LNCAP (cell line): ENCODE results near the gene ZCCHC24.

Experiments
- TF ChIP-seq, protein P1 (sequence below): fragments of 450-650 bp; IDR thresholded peaks from 2 replicates; pipeline ENCODE4 v1.5.1; 2017; ENCODE audit warnings: mild to moderate bottlenecking

Gene ZCCHC24

DNA sequence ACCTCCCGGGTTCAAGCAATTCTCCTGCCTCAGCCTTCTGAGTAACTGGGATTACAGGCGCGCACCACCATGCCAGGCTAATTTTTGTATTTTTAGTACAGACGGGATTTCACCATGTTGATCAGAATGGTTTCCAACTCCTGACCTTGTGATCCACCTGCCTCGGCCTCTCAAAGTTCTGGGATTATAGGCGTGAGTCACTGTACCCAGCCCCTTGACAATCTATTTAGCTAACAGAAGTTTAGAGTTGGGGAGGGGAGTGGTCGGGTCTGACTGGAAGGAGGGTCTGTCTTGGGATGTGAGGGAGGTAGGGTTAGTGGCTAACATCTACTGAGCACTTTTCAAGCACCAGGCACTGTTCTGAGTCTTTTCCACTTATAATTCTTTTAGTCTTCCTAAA lies 27.0 kb upstream of the ZCCHC24 start:
- TF ChIP-seq, protein P1, sequence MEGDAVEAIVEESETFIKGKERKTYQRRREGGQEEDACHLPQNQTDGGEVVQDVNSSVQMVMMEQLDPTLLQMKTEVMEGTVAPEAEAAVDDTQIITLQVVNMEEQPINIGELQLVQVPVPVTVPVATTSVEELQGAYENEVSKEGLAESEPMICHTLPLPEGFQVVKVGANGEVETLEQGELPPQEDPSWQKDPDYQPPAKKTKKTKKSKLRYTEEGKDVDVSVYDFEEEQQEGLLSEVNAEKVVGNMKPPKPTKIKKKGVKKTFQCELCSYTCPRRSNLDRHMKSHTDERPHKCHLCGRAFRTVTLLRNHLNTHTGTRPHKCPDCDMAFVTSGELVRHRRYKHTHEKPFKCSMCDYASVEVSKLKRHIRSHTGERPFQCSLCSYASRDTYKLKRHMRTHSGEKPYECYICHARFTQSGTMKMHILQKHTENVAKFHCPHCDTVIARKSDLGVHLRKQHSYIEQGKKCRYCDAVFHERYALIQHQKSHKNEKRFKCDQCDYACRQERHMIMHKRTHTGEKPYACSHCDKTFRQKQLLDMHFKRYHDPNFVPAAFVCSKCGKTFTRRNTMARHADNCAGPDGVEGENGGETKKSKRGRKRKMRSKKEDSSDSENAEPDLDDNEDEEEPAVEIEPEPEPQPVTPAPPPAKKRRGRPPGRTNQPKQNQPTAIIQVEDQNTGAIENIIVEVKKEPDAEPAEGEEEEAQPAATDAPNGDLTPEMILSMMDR, result no peak

DNA sequence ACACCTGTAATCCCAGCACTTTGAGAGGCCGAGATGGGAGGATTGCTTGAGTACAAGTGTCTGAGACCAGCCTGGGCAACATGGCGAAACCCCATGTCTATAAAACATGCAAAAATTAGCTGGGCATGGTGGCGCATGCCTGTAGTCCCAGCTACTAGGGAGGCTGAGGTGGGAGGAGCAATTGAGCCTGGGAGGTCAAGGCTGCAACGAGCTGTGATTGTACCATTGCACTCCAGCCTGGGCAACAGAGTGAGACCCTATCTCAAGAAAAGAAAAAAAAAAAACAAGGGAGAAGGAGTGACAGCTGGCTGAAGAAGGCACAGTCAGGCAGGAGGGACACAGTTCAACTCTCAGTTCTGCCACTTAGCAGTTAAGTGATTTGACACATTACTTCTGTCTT lies 26.4 kb upstream of the ZCCHC24 start:
- TF ChIP-seq, protein P1, result no peak

- TF ChIP-seq, protein P1, result no peak
Measured at GRCh38 chr10:79470096-79470495, 24.7 kb upstream of the ZCCHC24 start.

DNA sequence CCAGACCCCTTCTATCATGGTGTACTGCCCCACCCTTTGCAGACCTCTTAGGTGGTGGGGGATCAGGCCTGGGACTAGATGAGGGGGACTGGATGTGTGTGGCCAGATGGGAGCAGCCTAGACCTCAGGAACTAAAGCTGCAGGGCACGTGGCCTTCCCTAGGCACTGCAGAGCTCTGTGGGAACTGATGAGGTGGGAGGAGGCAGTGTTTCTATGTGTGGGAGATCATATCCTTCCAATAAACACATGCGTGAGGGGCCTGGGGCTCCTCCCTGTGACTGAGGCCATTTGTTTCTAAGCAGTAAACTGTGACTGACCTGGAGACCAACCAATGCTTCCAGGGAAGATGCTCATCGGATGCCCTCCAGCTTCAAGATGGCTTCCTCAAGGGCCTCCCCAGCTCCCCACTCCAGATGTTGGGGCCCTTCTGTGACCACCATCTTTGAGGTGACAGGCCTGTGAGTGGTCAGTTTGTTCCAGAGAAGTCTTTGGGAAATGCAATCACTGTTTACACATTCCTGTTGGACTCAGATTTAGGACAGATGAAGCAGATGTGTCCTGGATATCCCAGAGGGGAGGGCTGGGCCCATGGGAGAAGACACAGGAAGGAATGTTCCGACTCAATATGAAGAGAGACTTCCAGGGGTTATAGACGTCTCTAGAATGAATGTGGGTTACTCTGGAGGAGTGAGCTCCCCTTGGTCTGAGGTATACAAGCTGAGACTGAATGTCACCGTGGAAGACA lies 23.6 kb upstream of the ZCCHC24 start:
- TF ChIP-seq, protein P1, result no peak

- TF ChIP-seq, protein P1, result no peak
Measured at GRCh38 chr10:79468015-79468560, 22.7 kb upstream of the ZCCHC24 start.

- TF ChIP-seq, protein P1, result no peak
Measured at GRCh38 chr10:79465341-79465740, 19.9 kb upstream of the ZCCHC24 start.

- TF ChIP-seq, protein P1, result no peak
Measured at GRCh38 chr10:79463578-79464496, 18.4 kb upstream of the ZCCHC24 start.
